ENCODE data around the gene ARL15.

ARL15 gene

GRCh38 chr5:54325610-54326311 is 15.4 kb upstream of the ARL15 start:
- no peaks in the 10 kb centered on the region for H3K27me3 ChIP-seq (ENCODE audit: insufficient read depth, low read length)

GRCh38 chr5:54325272-54325609 is 14.9 kb upstream of the ARL15 start:
- H2BK120ac ChIP-seq (ENCODE audit: insufficient read depth, low read length, poor library complexity): no peak overlapping the region

More at GRCh38 chr5:54325610-54326311, 15.4 kb upstream of the ARL15 start:
- H3K79me1 ChIP-seq (ENCODE audit: low read length): peaks cover 3% of the 10 kb centered on the region
- H2BK5ac ChIP-seq (ENCODE audit: low read depth, low read length, poor library complexity): no peak overlapping the region
- no peak overlapping the region for H4K91ac ChIP-seq (ENCODE audit: low read depth, low read length)
- no CpG with 5 or more reads among the region's 5 CpGs for WGBS (ENCODE audit: extremely low coverage, insufficient coverage, insufficient read length)
- no peak overlapping the region for H2AK5ac ChIP-seq (ENCODE audit: low read length)
- no peak overlapping the region for H2BK120ac ChIP-seq (ENCODE audit: insufficient read depth, low read length, poor library complexity)
- H3K18ac ChIP-seq (ENCODE audit: low read length): no peak overlapping the region
- no peak overlapping the region for H3K23ac ChIP-seq (ENCODE audit: low read length)
- H4K8ac ChIP-seq (ENCODE audit: low read depth, low read length): no peak overlapping the region
- no peaks in the 10 kb centered on the region for H3K9me3 ChIP-seq (ENCODE audit: insufficient read depth, low read depth, low read length)
- no peaks in the 10 kb centered on the region for H3K79me2 ChIP-seq (ENCODE audit: control insufficient read depth, insufficient read depth, low read length, poor library complexity)
- peaks cover 4 to 8% of the 10 kb centered on the region in 2 experiments for H3K4me1 ChIP-seq (ENCODE audit: control insufficient read depth in 1 of 2, insufficient read depth in 2 of 2, low read length in 2 of 2)
- peak in 1 of 2 donors; percentile 66 for DNase-seq
- no peak overlapping the region for H3K9ac ChIP-seq (ENCODE audit: low read length)
- no peak overlapping the region for H3K14ac ChIP-seq (ENCODE audit: low read length)
- no peak overlapping the region for H3K4me3 ChIP-seq (ENCODE audit: low read depth, low read length)
- no peak overlapping the region for H2BK12ac ChIP-seq (ENCODE audit: low read length)
- no peaks in the 10 kb centered on the region for H3K36me3 ChIP-seq (ENCODE audit: control insufficient read depth in 1 of 2, insufficient read depth in 2 of 2, low read length in 2 of 2)
- no peak overlapping the region for H2AFZ ChIP-seq (ENCODE audit: insufficient read depth, low read length, poor library complexity)
- no peak overlapping the region for H3K4ac ChIP-seq (ENCODE audit: low read depth, low read length)
- H4K12ac ChIP-seq (ENCODE audit: low read depth, low read length): no peak overlapping the region
- no peak overlapping the region for H3K27ac ChIP-seq (ENCODE audit: low read depth, low read length)
- no peak overlapping the region for H3K4me2 ChIP-seq (ENCODE audit: low read length)

GRCh38 chr5:54324651-54325271 is 14.4 kb upstream of the ARL15 start:
- no peak overlapping the region for H3K14ac ChIP-seq (ENCODE audit: low read length)
- H3K9me3 ChIP-seq (ENCODE audit: insufficient read depth, low read depth, low read length): no peaks in the 10 kb centered on the region
- H3K4me2 ChIP-seq (ENCODE audit: low read length): no peak overlapping the region
- H4K12ac ChIP-seq (ENCODE audit: low read depth, low read length): no peak overlapping the region
- H3K23ac ChIP-seq (ENCODE audit: low read length): no peak overlapping the region
- no peak overlapping the region for H3K27ac ChIP-seq (ENCODE audit: low read depth, low read length)
- WGBS (ENCODE audit: extremely low coverage, insufficient coverage, insufficient read length): no CpG with 5 or more reads among the region's 7 CpGs
- H3K79me1 ChIP-seq (ENCODE audit: low read length): no peaks in the 10 kb centered on the region
- H2BK5ac ChIP-seq (ENCODE audit: low read depth, low read length, poor library complexity): no peak overlapping the region
- no peak overlapping the region for H4K91ac ChIP-seq (ENCODE audit: low read depth, low read length)
- H3K18ac ChIP-seq (ENCODE audit: low read length): no peak overlapping the region
- no peaks in the 10 kb centered on the region for H3K36me3 ChIP-seq (ENCODE audit: control insufficient read depth in 1 of 2, insufficient read depth in 2 of 2, low read length in 2 of 2)
- H3K9ac ChIP-seq (ENCODE audit: low read length): no peak overlapping the region
- H2BK120ac ChIP-seq (ENCODE audit: insufficient read depth, low read length, poor library complexity): no peak overlapping the region
- no peak overlapping the region for H4K8ac ChIP-seq (ENCODE audit: low read depth, low read length)
- no peak overlapping the region for H2AK5ac ChIP-seq (ENCODE audit: low read length)
- H3K4me1 ChIP-seq (ENCODE audit: control insufficient read depth in 1 of 2, insufficient read depth in 2 of 2, low read length in 2 of 2): peaks cover 0 to 1% of the 10 kb centered on the region in 2 experiments
- H2BK12ac ChIP-seq (ENCODE audit: low read length): no peak overlapping the region
- no peaks in the 10 kb centered on the region for H3K27me3 ChIP-seq (ENCODE audit: insufficient read depth, low read length)
- DNase-seq: no peak
- H2AFZ ChIP-seq (ENCODE audit: insufficient read depth, low read length, poor library complexity): no peak overlapping the region
- H3K4me3 ChIP-seq (ENCODE audit: low read depth, low read length): no peak overlapping the region
- no peaks in the 10 kb centered on the region for H3K79me2 ChIP-seq (ENCODE audit: control insufficient read depth, insufficient read depth, low read length, poor library complexity)
- H3K4ac ChIP-seq (ENCODE audit: low read depth, low read length): no peak overlapping the region

More at GRCh38 chr5:54325272-54325609, 14.9 kb upstream of the ARL15 start:
- Histone ChIP-seq H3K36me3 (ENCODE audit: control insufficient read depth in 1 of 2, insufficient read depth in 2 of 2, low read length in 2 of 2) (no peaks in the 10 kb centered on the region), H2AFZ (ENCODE audit: insufficient read depth, low read length, poor library complexity) (no peak overlapping the region), H2AK5ac (ENCODE audit: low read length) (no peak overlapping the region), H4K12ac (ENCODE audit: low read depth, low read length) (no peak overlapping the region), H3K9me3 (ENCODE audit: insufficient read depth, low read depth, low read length) (no peaks in the 10 kb centered on the region), H2BK12ac (ENCODE audit: low read length) (no peak overlapping the region), H3K9ac (ENCODE audit: low read length) (no peak overlapping the region), H2BK5ac (ENCODE audit: low read depth, low read length, poor library complexity) (no peak overlapping the region), H3K27me3 (ENCODE audit: insufficient read depth, low read length) (no peaks in the 10 kb centered on the region), H4K91ac (ENCODE audit: low read depth, low read length) (no peak overlapping the region), H3K23ac (ENCODE audit: low read length) (no peak overlapping the region), H3K4me2 (ENCODE audit: low read length) (no peak overlapping the region), H3K4me3 (ENCODE audit: low read depth, low read length) (no peak overlapping the region), H3K79me1 (ENCODE audit: low read length) (peaks cover 1% of the 10 kb centered on the region), H3K27ac (ENCODE audit: low read depth, low read length) (no peak overlapping the region), H3K4me1 (ENCODE audit: control insufficient read depth in 1 of 2, insufficient read depth in 2 of 2, low read length in 2 of 2) (peaks cover 2 to 6% of the 10 kb centered on the region in 2 experiments), H3K4ac (ENCODE audit: low read depth, low read length) (no peak overlapping the region), H3K18ac (ENCODE audit: low read length) (no peak overlapping the region), H3K14ac (ENCODE audit: low read length) (no peak overlapping the region), H3K79me2 (ENCODE audit: control insufficient read depth, insufficient read depth, low read length, poor library complexity) (no peaks in the 10 kb centered on the region), H4K8ac (ENCODE audit: low read depth, low read length) (no peak overlapping the region)
- WGBS (ENCODE audit: extremely low coverage, insufficient coverage, insufficient read length): 100% methylated on average over 1 of the region's 1 CpG
- DNase-seq: no peak

GRCh38 chr5:54323495-54323894 is 13.1 kb upstream of the ARL15 start:
- Histone ChIP-seq H3K9me3 (ENCODE audit: insufficient read depth, low read depth, low read length) (no peaks in the 10 kb centered on the region), H3K23ac (ENCODE audit: low read length) (no peak overlapping the region), H4K8ac (ENCODE audit: low read depth, low read length) (no peak overlapping the region), H2AK5ac (ENCODE audit: low read length) (no peak overlapping the region), H2BK5ac (ENCODE audit: low read depth, low read length, poor library complexity) (no peak overlapping the region), H2AFZ (ENCODE audit: insufficient read depth, low read length, poor library complexity) (no peak overlapping the region), H4K91ac (ENCODE audit: low read depth, low read length) (no peak overlapping the region), H2BK12ac (ENCODE audit: low read length) (no peak overlapping the region), H3K27me3 (ENCODE audit: insufficient read depth, low read length) (no peaks in the 10 kb centered on the region), H3K4me3 (ENCODE audit: low read depth, low read length) (no peak overlapping the region), H3K4me2 (ENCODE audit: low read length) (no peak overlapping the region), H3K14ac (ENCODE audit: low read length) (no peak overlapping the region), H3K4me1 (ENCODE audit: control insufficient read depth in 1 of 2, insufficient read depth in 2 of 2, low read length in 2 of 2) (no peaks in the 10 kb centered on the region), H3K18ac (ENCODE audit: low read length) (no peak overlapping the region), H3K36me3 (ENCODE audit: control insufficient read depth in 1 of 2, insufficient read depth in 2 of 2, low read length in 2 of 2) (no peaks in the 10 kb centered on the region), H4K12ac (ENCODE audit: low read depth, low read length) (no peak overlapping the region), H3K27ac (ENCODE audit: low read depth, low read length) (no peak overlapping the region), H3K79me1 (ENCODE audit: low read length) (no peaks in the 10 kb centered on the region), H3K79me2 (ENCODE audit: control insufficient read depth, insufficient read depth, low read length, poor library complexity) (no peaks in the 10 kb centered on the region), H2BK120ac (ENCODE audit: insufficient read depth, low read length, poor library complexity) (no peak overlapping the region), H3K9ac (ENCODE audit: low read length) (no peak overlapping the region), H3K4ac (ENCODE audit: low read depth, low read length) (no peak overlapping the region)
- DNase-seq: no peak
- WGBS (ENCODE audit: extremely low coverage, insufficient coverage, insufficient read length): no CpG with 5 or more reads among the region's 2 CpGs

Data from trophoblast cell (in vitro differentiated cells and primary cell).